Measurements from ENCODE around the gene MTSS2.

Gene MTSS2

GRCh38 chr16:70697594-70698170 lies 11.8 kb upstream of the MTSS2 start:
- DNase-seq, result no peak

- no peak for DNase-seq
These were observed 11.2 kb upstream of the MTSS2 start for GRCh38 chr16:70696952-70697593.

DNA sequence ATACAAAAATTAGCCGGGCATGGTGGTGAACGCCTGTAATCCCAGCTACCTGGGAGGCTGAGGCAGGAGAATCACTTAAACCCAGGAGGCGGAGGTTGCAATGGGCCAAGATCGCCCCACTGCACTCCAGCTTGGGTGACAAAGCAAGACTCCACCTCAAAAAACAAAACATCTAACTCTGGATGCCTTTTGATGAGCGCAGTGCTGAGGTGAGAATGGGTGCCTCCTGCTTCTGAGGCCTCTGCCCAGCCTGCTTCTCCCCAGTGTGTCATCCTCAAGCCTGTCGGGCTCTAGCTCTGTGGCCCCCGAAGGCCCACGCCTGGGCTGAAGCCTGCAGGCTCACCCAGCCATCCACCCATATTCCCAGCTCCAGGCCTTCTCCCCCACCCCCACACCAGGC lies 10.5 kb upstream of the MTSS2 start:
- DNase-seq, result no peak

DNA sequence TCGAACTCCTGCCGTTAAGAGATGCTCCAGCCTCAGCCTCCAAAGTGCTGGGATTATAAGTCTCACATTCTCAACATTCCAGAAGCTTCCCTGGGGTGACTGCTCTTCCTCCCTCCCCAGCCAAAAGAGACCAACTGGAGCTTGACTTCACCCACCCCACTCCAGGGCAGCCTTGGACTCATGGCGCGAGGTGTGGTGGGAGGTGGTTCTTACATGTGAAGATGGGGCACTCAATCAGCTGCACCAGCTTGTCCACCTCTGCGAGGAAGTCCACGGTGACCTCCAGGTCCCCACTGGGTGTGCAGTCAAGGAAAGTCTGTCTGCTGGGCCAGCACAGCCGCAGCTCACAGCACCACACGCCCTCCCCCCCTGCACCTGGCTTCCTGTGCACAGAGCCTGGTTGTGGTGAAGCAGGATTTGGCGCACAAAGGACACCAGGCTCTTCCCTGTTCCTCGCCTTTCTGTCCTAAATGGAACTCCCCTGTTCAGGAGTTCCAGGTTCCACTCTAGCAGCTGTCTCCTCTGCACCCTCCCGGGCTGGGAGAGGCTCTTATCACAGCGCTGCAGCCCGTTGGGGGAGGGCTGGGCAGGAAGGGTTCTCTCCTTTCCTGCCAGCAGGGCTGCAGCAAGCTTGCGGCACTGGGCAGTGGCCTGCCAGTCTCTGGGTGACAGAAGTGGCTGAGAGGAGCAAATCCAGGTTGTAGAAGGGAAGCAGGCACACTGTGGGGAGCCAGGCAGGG lies 9.6 kb upstream of the MTSS2 start:
- DNase-seq, result no peak

DNA sequence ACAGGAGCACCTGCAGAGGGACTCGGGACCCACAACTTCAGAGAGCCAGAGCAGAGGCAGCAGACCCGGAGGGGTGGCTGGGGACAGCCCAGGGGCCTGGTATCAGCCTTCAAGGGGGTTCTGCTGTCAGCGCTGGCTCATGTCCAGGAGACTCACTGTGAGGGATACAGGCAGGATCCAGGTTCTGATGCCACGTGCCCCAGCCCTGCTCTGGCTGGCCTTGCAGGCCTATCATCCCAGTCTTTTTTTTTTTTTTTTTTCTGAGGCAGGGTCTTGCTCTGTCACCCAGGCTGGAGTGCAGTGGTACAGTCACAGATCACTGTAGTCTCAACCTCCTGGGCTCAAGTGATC lies 9.0 kb upstream of the MTSS2 start:
- DNase-seq, result no peak

GRCh38 chr16:70694088-70694867 lies 8.4 kb upstream of the MTSS2 start:
- no peak for DNase-seq

- DNase-seq, result no peak
These were observed 7.2 kb upstream of the MTSS2 start for GRCh38 chr16:70692873-70693671.

- DNase-seq, result no peak
These were observed 6.4 kb upstream of the MTSS2 start for GRCh38 chr16:70692130-70692872.

- DNase-seq, result no peak
These were observed 5.6 kb upstream of the MTSS2 start for GRCh38 chr16:70691223-70692129.

- DNase-seq, result no peak
These were observed 4.4 kb upstream of the MTSS2 start for GRCh38 chr16:70689970-70690891.

DNA sequence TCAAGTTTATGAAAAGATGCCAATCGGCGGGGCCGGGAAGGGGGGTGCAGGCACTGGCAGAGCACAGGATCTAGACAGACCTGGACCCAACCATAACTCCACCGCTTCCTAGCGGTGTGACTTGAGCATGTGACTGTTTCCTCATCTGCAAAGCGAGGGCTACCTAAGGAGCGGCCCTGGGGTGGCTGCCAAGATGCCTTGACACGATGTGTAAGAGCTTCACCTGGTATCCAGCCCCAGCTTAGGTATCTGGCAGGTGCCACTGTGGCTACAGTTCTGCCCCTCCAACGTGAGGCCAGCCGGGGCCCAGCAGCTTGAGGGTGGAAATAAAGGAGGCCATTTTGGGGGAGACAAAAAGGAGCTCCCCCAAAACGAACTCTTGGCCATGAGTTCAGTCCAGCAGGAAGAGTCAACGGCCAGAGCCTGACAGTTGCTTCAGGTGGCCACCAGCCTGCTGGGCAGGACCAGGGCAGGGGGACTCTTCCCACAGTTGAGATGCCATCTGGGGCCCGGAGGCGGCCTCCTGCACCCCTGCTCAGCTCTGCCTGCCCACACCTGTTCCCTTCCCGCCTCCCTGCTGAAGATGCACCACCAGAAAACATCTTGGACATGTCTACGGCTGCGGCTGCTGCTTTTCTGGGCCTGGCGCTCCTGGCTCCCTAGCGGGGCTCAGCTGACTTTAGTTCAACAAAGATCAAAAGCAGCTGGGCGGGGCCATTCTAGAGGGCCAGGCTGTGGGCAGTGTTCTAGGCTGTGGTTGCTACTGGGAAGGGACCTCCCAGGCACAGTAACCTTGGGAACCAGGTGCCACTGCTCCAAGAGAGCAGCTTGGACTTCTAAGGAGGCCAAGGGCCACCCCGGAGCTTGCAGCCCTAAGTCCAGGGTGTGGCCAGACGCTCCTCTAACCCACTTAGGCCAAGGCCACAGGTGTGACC lies 3.4 kb upstream of the MTSS2 start:
- no peak for DNase-seq

DNA sequence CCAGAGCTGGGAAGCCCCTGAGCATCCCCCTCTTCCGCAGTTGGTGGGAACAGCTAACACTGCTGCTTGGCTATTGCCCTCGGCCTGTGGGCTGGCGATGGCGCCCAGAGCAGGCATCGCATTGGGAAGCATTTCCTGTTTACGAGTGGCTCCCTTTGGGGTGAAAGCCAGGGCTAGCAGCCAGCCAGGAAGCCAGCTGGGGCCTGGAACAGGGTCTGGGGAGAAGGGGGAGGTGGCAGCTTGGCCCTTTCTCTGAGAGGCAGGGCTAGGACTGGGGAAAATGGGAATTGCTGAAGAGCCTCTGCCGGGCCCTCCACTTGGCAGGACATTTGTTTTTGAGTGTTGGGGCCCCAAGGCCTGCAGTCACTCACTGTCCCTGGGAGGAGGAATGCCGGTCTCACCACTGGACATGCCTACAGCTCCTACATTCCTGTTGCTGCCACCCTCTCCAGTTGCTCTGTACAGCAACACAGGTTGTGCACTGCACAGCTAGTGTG lies 2.4 kb upstream of the MTSS2 start:
- no peak for DNase-seq

DNA sequence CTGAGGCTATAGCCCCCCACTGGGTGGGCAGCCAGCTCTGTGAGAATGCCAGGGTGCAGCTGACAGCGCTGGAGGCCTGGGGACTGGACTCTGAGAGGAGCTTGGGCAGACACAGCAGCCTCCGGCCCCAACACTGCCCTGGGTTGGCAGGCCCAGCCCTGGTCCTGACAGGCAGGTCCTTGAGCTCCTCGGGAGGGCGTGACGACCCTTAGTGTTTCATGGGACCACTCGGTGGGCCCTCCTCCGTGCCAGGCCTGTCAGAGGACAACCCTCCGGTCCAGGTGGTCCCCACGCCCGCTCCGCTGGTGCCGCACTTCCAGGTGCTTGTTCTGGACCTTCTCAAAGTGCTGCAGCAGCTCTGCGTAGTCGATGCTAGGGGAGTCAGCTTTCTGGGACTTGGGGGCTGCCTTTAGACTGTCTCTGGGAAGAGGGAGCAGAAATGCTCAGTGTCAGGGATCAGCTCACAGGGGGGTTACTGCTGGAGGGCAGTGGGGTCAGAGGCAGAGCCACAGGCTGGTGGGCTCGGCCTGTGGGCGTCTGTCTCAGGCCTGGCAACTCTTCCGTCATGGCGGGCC lies 1.9 kb upstream of the MTSS2 start:
- DNase-seq, result no peak

DNA sequence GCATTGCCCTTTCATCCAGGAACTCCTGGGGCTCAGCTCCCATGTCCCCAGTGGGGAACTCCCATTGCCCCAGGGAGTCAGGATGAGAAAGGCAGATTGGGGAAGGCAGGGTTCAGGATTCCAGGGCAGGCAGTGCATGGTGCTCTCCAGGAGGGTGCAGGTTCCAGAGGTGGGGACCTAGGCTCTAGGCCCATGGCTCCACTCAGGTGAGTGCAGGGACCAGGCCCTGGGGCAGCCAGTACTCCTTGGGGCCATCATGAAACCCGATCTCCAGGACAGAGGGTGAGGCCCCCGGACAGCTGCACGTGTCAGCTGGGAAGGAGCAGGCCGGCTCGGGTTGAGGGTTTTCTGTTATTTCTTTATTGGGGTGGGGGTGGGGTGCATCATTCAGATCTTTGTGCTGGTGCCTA lies 1.3 kb upstream of the MTSS2 start:
- DNase-seq, result no peak

- no peak for DNase-seq
These were observed 686 bp upstream of the MTSS2 start for GRCh38 chr16:70686376-70687101.

DNA sequence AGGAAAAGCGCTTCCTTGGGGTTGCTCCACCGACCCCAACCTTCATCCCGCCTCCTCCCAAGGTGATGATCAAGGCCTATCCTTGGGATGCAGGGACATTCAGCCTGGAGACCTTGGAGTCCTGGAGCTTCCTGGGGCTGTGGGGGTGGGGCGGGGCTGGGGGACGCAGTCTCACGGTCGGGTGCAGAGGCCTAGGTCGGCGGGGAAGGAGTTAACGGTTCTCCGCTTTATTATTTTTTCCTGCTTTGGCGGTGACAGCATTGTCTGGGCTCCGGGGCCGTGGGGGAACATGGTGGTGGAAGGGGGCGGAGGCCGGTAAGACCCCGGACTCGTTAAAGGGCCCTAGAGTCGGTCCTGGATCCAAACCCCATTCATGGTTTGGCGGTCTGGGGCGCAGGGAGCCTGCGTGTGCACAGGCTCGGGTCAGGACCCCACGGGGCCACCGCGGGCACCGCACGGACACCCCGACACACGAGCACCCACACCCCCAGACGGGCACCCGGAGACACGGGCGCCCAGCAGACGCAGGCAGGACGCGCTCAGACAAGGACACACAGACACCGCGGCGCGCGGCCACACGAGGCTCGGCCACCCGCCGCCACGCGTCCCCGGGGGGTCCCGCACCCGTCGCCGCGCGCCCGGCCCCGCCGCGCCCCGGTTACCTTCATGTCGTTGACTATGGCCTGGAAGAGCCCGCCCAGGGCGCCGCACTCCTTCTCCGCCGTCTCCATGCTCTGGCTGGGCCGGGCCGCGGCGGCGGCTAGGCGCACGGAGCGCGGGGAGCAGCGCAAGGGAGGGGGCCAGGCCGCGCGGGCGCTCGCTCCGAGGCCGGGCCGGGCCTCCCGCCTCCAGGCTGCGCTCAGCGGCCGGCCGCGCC lies 554 bp downstream of the MTSS2 start:
- no peak for DNase-seq
